Amniotic stem cell (primary cell): ENCODE data around the gene TOMM40L.

ENCODE experiments used
- DNase-seq: peaks from one replicate; lab custom pipeline; 2025; lab: John Stamatoyannopoulos, UW

Gene TOMM40L

GRCh38 chr1:161225534-161226319 is at the start of gene TOMM40L:
Gene TOMM40L, plus strand, starts transcription at chr1:161226060. Its CDS starts 430 bp downstream, at chr1:161226490.
- DNase-seq: peak; percentile 98

GRCh38 chr1:161176468-161177111 is 49.3 kb upstream of the TOMM40L start:
- DNase-seq: no peak

- DNase-seq: peak; percentile 27
These were observed 48.5 kb upstream of the TOMM40L start, which contains the start of gene B4GALT3 for GRCh38 chr1:161177112-161177935. Gene B4GALT3, minus strand, starts transcription at chr1:161177507. Its CDS starts 1,447 bp downstream, at chr1:161176060.

GRCh38 chr1:161177936-161178244 is 48.0 kb upstream of the TOMM40L start:
- no peak for DNase-seq

GRCh38 chr1:161179698-161180097 is 46.2 kb upstream of the TOMM40L start:
- no peak for DNase-seq

GRCh38 chr1:161180639-161181038 is 45.2 kb upstream of the TOMM40L start:
- no peak for DNase-seq

GRCh38 chr1:161182214-161182613 is 43.6 kb upstream of the TOMM40L start:
- DNase-seq: no peak

- no peak for DNase-seq
These were observed 40.6 kb upstream of the TOMM40L start for GRCh38 chr1:161185282-161185682.

- no peak for DNase-seq
These were observed 40.0 kb upstream of the TOMM40L start for GRCh38 chr1:161185732-161186311.

GRCh38 chr1:161187311-161187710 is 38.5 kb upstream of the TOMM40L start:
- no peak for DNase-seq

GRCh38 chr1:161188381-161188780 is 37.5 kb upstream of the TOMM40L start:
- DNase-seq: no peak

- no peak for DNase-seq
These were observed 36.8 kb upstream of the TOMM40L start for GRCh38 chr1:161189036-161189435.

- no peak for DNase-seq
These were observed 34.8 kb upstream of the TOMM40L start for GRCh38 chr1:161190962-161191521.

GRCh38 chr1:161191971-161192370 is 33.9 kb upstream of the TOMM40L start:
- DNase-seq: no peak

GRCh38 chr1:161192476-161193465 is 33.1 kb upstream of the TOMM40L start:
- peak; percentile 68 for DNase-seq

- no peak for DNase-seq
These were observed 32.2 kb upstream of the TOMM40L start for GRCh38 chr1:161193561-161194235.

- no peak for DNase-seq
These were observed 30.7 kb upstream of the TOMM40L start for GRCh38 chr1:161195171-161195570.

- DNase-seq: no peak
These were observed 29.7 kb upstream of the TOMM40L start for GRCh38 chr1:161196111-161196510.

- peak; percentile 63 for DNase-seq
These were observed 29.1 kb upstream of the TOMM40L start for GRCh38 chr1:161196521-161197451.
